NCI-H446 (cell line): ENCODE results near the gene WNT5A.

Experiments used
- DNase-seq, 2 experiments: peaks; one replicate each; lab custom pipeline; 2025; lab: John Stamatoyannopoulos, UW

WNT5A gene

DNA sequence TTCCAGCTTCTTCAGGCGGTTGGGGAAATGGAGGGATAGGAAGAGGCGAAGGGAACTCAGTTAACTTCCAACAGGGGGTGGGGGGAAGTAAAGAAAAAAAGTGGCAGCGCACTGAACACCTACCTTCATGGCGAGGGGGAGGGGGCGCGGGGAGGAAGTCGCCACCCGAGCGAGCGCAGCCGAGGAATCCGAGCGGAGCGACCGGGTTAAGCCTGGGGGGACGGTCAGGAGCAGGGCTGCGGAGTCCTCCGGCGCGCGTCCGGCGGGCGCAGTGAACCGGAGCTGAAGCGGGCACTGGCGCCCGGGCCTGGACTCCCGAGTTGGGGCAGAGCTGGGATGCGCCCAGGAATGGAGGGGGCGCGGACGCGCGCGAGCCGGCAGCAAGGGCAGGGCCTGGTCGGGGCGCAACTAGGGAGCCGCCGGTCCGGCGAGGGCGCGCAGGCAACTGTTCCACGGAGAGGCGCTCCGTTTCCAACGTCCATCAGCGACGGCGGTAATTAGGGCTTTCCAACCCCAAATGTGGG is at the start of gene WNT5A:
Gene WNT5A (minus strand): TSS at position 450 of the 524 bp plus-strand sequence. CDS start 321 bp downstream, at position 129.
- no peak for DNase-seq

- DNase-seq = no peak
These were observed 47.8 kb upstream of the WNT5A start for GRCh38 chr3:55534876-55535275.

DNA sequence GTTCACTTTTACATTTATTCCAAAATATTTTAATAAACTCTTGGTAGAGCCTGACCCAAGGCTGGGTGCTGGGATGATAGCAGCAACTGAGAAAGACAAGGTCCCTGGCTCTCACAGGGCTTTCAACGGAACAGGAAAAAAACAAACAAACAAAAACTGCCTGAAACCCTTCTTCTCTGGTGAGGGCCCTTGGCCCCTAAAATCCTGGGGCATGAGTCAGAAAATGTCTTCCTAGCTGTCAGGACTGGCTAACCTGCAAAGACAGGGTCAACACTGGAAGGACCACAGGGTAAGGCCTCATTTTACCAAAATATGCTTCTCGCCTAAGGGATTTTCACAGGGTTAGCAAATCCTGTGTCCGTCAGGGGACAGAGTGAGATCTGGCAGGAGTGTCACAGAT is 45.7 kb upstream of the WNT5A start:
- no peak for DNase-seq

DNA sequence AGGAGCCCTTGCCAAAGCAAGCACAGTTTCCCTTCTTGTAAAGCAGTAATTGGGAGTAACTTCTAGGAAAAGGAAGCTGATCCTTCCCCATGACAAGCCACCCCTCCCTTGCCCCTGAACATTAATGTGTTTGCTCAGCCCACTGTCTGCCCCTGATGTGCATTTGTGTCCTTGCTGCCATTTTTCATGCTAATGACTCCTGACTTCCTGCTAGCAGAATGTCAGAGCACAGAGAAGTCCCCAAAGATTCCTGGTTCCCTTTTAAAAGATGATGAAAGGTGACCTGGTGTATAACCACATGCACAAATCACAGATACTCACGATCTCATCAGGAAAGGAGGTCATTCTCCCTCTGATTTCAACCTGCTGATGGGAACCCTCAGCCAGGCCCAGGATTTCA is 44.2 kb upstream of the WNT5A start:
- DNase-seq = no peak

DNA sequence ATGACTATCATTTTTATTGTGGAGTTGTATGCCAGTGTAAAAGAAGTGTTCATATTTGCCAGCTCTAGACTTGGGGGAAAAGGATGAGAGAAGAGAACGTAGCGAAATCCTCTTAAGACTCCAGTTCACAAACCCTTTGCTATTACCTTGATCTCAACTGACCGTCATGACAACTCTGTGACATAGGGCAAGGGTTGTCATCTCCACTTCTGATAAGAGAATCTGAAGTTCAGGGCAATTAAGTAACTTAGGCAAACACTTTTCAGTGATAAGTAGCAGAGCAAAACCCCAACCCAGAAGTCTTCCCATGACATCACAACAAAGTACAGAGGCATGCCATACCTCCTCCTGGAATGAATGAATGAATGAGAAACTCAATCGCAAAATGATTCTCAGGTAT is 40.3 kb upstream of the WNT5A start:
- DNase-seq = no peak

DNA sequence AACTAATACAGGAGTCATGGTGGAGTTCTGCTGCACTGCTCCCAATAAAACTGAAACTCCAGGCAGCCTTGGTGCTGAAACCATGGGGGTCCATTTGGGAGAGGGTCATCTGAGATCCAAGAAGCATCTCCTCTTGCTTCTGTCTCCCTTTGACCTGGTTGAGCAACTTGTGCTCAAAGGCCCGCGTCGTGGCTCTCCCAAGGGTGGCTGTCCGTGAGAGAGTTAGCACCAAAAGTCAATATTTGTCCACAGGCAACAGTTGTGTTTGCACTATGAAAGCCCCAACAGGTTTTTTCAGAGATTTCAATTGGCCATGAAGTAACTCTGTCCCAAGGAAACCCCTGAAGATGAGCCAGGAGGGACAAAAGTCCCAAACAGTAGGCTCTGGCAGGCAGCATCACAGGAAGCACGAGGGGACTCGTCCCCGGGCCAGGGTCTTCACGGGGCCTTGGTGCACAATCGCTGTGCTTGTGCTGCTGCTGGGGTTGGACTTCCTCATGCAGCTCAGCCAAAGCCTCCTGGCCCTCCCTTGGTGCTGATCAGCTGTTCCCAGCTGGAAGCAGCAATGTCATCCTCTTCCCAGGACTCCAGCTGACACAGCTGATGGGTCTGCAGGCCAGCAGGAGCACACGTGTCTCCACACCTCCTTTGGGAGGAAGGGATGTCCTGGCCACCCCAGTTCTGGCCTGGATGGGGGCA is 39.4 kb upstream of the WNT5A start:
- DNase-seq = no peak

- no peak for DNase-seq
These were observed 38.3 kb upstream of the WNT5A start for GRCh38 chr3:55525436-55525835.

DNA sequence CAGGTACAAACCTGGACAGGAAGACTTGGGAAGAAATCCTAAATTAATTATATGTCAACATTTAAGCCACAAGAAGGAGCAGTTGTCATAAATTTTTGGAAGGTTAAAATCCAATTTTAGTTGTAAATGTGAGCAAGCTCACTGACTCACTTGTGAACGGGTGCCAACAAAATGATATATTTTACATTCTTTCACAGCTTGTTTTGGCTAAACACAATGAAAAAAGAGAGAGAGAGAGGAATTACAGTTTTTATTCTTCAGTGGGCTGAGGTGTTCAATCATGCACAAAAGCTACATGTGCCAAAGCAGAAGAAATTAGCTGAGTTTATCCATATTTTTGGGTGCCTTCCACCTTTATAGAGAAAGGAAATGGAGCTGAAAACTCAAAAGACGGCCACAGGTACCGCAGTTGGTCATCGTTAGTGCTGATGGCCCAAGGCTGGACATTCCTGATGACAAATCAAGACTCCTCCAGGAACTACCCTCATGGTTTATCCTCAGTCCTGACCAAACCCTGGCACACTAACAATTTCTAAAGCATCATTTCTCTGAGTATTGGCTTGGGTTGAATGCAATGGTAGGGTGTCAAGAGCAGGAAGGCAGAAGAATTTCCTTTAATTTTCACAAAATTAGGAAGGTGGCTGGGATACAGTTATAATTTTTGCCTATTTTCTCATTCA is 37.6 kb upstream of the WNT5A start:
- DNase-seq = peak; percentile 17 to 19

GRCh38 chr3:55523471-55523870 is 36.4 kb upstream of the WNT5A start:
- peak in 1 of 2 experiments; percentile 27 for DNase-seq

GRCh38 chr3:55521738-55522421 is 34.8 kb upstream of the WNT5A start:
- DNase-seq = no peak

GRCh38 chr3:55521064-55521737 is 34.1 kb upstream of the WNT5A start:
- DNase-seq = no peak

- DNase-seq = no peak
These were observed 31.9 kb upstream of the WNT5A start for GRCh38 chr3:55519019-55519418.

DNA sequence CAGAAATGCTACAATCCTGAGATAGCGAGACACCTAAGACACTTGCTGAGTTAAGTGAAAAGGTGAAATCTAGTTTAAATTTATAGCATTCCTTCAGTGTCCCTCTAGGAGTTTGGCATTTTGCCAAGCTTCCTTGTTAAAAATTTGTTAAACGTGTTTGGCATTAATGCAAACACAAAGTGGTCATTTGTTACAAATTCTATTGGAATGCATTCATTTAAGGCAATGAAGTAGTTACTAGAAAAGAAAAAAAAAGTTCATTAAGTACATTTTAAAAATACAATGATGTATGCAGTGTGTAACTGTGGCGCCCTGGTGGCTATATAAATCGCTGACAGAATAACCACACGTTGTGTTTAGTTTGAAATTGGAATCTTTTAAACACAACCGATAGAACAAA is 31.3 kb upstream of the WNT5A start:
- DNase-seq = no peak

GRCh38 chr3:55516392-55517030 is 29.4 kb upstream of the WNT5A start:
- DNase-seq = no peak

DNA sequence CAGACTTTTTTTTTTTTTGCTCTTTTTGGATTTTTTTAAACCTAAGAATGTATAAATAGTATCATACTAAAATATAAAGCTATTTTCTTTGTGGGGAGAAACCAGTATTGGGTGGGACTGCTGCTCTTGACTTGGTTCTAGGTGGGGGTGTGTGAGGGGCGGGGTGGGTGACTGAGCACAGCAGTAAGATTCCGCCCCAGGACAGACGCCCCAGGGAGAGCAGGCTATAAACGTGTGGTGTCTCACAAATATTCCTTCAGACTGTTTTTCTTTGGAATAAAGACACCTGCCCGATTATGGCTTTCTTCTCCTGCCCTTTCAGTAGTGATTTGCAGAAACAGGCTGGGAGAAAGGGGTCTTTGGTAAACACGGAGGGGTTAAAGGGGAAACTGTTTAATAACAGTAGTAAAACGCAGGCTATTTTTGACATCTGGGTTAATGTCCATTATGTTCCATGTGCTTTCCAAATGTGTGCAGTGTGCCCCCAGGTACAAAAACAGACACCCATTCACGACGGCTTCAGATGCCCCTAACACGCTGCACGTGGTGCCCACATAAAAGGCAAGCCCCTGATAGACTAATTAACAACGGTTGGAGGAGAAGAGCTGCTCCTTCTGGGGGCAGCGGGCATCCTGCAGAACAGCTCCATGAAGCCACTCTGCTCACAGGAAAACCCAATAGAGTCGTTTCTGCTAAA is 28.6 kb upstream of the WNT5A start:
- no peak for DNase-seq

- no peak for DNase-seq
These were observed 27.9 kb upstream of the WNT5A start for GRCh38 chr3:55514962-55515361.

GRCh38 chr3:55512571-55513343 is 25.7 kb upstream of the WNT5A start:
- no peak for DNase-seq

- no peak for DNase-seq
These were observed 24.9 kb upstream of the WNT5A start for GRCh38 chr3:55511895-55512570.

DNA sequence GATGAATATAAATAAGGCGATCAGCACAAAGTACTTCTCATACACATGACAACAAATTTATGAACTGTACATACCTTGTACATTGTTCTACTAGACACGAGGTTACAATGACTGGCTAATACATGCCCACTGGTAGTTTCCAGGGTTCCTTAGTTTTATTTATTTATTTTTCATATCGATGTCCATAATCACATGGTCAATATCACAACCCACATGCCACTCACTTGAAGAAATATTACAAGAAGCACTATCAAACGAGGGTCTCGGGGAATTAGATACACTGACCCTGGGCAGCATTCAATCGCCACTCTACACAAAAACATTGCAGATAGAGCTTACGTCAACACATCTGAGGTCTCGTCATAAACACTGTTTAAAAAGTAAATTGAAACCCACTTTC is 21.2 kb upstream of the WNT5A start:
- no peak for DNase-seq

DNA sequence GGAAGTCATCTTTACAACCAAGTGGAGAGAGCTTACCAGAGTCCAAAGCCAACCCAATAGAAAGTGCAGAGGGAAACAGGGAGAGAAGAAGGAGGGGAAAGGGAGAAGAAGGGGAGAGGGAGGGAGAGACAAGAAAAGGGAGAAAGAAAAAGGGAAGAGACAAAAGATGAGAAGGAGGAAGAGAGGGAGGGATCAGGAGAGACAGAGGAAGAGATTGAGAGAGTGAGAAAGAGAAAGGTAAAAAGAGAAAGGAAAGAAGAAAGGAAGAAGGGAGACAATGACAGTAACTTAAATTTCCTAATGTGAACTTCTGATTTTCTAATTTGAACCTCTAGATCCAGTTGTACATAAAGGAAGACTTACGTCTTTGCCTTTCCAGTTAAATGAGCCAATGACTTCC is 20.7 kb upstream of the WNT5A start:
- no peak for DNase-seq
